ENCODE data around the gene KANSL3.

Gene KANSL3

DNA sequence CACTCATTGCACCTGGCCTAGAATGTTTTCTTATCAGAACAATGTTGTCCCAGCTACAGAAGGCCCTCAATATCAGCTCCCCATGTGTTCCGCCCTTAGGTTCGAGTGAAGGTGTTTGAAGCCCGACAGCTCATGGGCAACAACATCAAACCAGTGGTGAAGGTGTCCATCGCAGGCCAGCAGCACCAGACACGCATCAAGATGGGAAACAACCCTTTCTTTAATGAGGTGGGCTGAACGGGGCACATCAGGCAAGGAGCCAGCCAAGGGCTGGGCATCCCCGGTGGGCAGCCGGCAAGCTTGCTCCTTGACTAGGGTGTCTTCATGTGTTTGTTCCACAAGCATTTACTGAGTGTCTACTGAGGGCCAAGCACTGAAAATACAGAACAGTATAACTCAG is 13.7 kb upstream of the KANSL3 start:
- no peak for DNase-seq

GRCh38 chr2:96649342-96649741 is 11.2 kb upstream of the KANSL3 start:
- no peak for DNase-seq

- peak; percentile 58 for DNase-seq
Observed at GRCh38 chr2:96648306-96648930, 10.3 kb upstream of the KANSL3 start.

GRCh38 chr2:96647681-96648080 is 9.6 kb upstream of the KANSL3 start:
- DNase-seq: no peak

- DNase-seq: no peak
Observed at GRCh38 chr2:96642564-96643360, 4.7 kb upstream of the KANSL3 start, which contains the start of gene FER1L5. Gene FER1L5, plus strand, starts transcription at chr2:96642764. Its CDS starts 73 bp downstream, at chr2:96642837.

DNA sequence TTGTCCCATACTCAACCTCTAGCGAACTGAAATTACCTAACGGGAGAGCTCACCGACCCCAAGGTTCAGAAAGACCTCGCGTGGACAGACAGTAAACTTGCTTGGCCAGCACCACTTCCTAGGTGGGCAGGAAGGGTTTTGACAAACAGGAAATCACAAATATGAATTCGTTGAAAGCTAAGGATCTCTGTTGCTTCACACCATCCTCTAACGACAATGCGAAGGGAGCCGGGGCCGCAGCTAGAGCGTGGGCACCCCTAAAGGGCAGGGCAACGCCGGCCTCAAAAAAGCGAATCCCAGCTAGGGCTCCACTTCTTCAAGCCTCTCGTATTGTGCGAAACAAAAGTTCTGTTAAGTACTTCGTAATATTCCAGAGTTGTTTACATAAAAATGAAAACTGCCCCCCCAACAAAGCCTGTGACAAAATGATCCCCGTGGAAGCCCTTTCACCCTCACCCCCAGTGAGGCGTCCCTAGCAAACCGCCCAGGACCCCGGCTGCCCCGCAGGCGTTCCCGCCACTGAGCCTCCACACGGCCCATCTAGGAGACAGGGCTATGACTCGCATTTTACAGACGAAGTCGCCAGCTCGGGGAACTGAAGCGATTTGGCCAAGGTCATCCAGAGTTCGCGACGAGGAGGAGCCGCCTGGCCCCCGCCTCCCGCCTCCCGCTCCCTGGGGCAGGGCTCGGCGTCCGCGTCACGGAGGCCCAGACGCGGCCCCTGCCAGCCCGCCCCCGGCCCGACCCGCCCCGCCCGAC is 548 bp downstream of the KANSL3 start:
- DNase-seq: peak; percentile 93

- peak; percentile 31 for DNase-seq
Observed at GRCh38 chr2:96636551-96637171, 1.5 kb downstream of the KANSL3 start.

GRCh38 chr2:96633641-96634040 is 4.5 kb downstream of the KANSL3 start:
- no peak for DNase-seq

GRCh38 chr2:96631804-96632435 is 6.2 kb downstream of the KANSL3 start:
- no peak for DNase-seq

DNA sequence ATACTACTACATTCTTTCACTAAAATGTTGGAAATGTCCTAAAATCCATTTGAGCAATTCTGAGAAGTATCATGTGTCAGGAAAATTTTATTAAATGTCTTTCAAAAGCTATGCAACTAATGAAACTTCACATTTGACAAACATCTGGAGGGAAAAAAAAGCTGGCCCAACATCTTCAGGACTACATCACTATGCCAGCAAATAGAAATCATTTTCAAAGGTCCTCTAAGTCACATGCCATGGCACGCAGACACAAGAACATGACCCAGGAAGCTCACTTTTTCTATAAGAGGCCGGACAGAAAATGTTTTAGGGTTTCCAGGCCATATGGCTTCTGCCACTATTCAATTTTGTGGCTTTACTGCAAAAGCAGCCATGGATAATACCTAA is 11.6 kb downstream of the KANSL3 start:
- no peak for DNase-seq

GRCh38 chr2:96625571-96626552 is 12.2 kb downstream of the KANSL3 start:
- DNase-seq: peak; percentile 38

GRCh38 chr2:96623116-96623515 is 15.0 kb downstream of the KANSL3 start:
- peak; percentile 56 for DNase-seq

- DNase-seq: no peak
Observed at GRCh38 chr2:96622544-96622943, 15.6 kb downstream of the KANSL3 start.

GRCh38 chr2:96618596-96619283 is 19.4 kb downstream of the KANSL3 start:
- DNase-seq: peak; percentile 76

DNA sequence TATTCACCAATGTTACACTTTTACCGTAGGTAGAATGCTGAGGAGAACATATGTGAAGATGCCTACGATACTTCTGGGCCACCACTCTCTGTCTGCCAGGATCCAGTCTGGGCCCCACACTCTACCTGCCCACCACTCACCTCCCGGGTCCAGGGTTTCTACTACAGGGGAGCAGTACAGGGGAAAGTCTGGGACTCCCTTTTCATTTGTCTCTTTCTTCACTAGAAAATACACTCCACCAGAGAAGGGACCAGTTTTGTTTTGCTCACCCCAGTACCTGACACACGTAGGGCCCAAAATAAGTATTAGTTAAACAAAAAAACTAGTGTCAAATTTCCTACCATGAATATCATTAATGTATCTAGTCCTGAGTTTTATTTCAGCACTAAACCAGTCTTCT is 21.1 kb downstream of the KANSL3 start:
- DNase-seq: no peak

GRCh38 chr2:96616535-96616934 is 21.6 kb downstream of the KANSL3 start:
- no peak for DNase-seq

DNA sequence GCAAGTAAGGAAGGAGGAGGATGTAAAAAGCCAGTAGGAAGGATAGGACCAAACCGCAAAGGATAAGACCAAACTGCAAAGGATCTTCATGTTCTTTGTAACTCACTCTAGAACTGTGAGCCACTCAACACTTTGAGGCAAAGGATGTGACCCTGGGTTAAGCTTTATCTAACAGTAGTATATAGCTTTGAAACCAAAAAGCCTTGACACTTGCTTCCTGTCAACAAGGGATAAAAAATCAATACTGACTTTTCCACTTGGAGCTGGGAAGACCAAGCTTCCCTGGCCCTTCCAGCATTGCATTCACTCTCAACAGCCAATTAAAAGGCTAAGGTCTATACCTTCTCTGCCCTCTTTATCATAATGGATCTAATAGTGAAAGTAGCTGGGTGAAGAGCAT is 22.0 kb downstream of the KANSL3 start:
- DNase-seq: no peak

DNA sequence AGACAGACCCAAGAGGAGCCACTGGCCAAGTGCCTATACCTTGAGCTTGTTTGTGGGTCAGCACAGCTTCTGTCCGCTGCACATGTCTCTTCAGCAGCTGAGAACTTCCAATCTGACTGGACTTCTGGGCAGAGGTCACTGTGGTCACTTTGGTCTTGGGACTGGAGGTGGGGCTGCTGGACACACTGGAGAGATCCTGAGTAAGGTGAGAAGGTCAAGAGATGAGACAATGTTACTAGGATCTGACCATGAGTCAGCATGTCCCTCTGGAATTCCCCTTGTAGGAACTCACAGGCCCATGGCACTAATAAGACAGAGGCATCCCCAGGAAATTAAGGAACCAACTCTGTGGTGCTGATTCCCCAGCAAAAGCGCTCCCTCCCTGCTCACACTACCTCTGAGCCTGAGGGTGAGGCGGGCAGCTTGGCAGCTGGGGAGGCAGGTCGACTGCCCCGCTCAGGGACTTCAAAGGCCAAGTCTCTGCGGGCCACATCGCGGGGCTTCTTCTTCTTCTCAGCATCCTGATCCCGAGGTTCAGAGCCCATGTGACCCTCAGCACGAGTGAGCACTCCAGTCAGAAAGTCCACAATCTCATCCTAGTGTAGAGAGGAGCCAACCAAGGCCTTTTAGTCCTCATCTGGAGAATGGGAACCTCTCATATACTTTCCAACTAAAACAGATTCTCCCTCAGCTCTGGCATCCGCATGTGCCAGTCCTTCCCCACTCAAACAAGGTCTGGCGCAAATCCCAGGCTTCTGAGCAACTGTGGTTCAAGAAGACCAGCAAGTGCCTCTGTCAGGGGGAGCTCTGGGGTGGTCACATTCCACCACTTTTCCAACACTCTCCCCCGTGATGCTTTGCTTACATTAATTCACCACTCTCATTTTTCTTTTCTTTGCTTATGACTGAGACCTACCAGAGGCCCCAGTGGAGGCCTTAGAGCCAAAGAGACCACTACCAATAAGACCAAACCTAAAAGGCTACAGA is 29.4 kb downstream of the KANSL3 start:
- no peak for DNase-seq

- DNase-seq: peak; percentile 37
Observed at GRCh38 chr2:96604104-96604503, 34.0 kb downstream of the KANSL3 start.

Data from hematopoietic multipotent progenitor cell treated with erythropoietin and hydrocortisone succinate and interleukin-3 and kit ligand, for 4 days (in vitro differentiated cells).